Coronary artery (tissue), 2 donors: Measurements from ENCODE around the gene MGAT4A.

Source experiments
- DNase-seq: peaks from one replicate; pipeline ENCODE4 v3.0.0-alpha.2; 2017; ENCODE audit warnings: low spot score
- H3K27ac ChIP-seq, 2 donors: fragments of 200-600 bp; sonication (generic); one replicate each; pipeline ENCODE4 v1.5.1; 2016 to 2019
- H3K4me3 ChIP-seq: fragments of 200-600 bp; sonication (generic); 2 replicates; pipeline ENCODE4 v1.5.1; 2016; ENCODE audit warnings: mild to moderate bottlenecking, moderate library complexity
- CTCF ChIP-seq: fragments of 200-600 bp; sonication (generic); IDR thresholded peaks from one replicate; pipeline ENCODE4 v1.5.1; 2019; ENCODE audit warnings: antibody characterized with exemption

Gene MGAT4A

GRCh38 chr2:98697651-98698337 lies 33.1 kb downstream of the MGAT4A start:
- H3K4me3 ChIP-seq = no peak overlapping the region
- H3K27ac ChIP-seq = no peak overlapping the region
- no peak for TF ChIP-seq CTCF
- DNase-seq = no peak

- H3K27ac ChIP-seq = no peak overlapping the region
- DNase-seq = no peak
- no peak for TF ChIP-seq CTCF
- no peak overlapping the region for H3K4me3 ChIP-seq
These were observed 34.7 kb downstream of the MGAT4A start for GRCh38 chr2:98696200-98696599.

- H3K4me3 ChIP-seq = no peak overlapping the region
- TF ChIP-seq CTCF = no peak
- H3K27ac ChIP-seq = no peak overlapping the region
- DNase-seq = no peak
These were observed 35.7 kb downstream of the MGAT4A start for GRCh38 chr2:98695255-98695654.

- DNase-seq = no peak
- H3K27ac ChIP-seq = no peak overlapping the region
- TF ChIP-seq CTCF = no peak
- H3K4me3 ChIP-seq = no peak overlapping the region
These were observed 37.5 kb downstream of the MGAT4A start for GRCh38 chr2:98693477-98693876.

GRCh38 chr2:98692090-98693054 lies 38.6 kb downstream of the MGAT4A start:
- no peak overlapping the region for H3K27ac ChIP-seq
- no peak for DNase-seq
- no peak overlapping the region for H3K4me3 ChIP-seq
- no peak for TF ChIP-seq CTCF

- TF ChIP-seq CTCF = no peak
- Histone ChIP-seq H3K27ac (no peak overlapping the region), H3K4me3 (no peak overlapping the region)
- DNase-seq = no peak
These were observed 39.6 kb downstream of the MGAT4A start for GRCh38 chr2:98691303-98691702.
